ENCODE data around the gene WDR49. TPM values are rescaled to one million over a fixed set of nuclear protein-coding genes. Genes with fewer than 3 reads are reported as not detected.

Gene WDR49
- total and polyA plus RNA-seq, 2 experiments from 2014 or later: not detected

DNA sequence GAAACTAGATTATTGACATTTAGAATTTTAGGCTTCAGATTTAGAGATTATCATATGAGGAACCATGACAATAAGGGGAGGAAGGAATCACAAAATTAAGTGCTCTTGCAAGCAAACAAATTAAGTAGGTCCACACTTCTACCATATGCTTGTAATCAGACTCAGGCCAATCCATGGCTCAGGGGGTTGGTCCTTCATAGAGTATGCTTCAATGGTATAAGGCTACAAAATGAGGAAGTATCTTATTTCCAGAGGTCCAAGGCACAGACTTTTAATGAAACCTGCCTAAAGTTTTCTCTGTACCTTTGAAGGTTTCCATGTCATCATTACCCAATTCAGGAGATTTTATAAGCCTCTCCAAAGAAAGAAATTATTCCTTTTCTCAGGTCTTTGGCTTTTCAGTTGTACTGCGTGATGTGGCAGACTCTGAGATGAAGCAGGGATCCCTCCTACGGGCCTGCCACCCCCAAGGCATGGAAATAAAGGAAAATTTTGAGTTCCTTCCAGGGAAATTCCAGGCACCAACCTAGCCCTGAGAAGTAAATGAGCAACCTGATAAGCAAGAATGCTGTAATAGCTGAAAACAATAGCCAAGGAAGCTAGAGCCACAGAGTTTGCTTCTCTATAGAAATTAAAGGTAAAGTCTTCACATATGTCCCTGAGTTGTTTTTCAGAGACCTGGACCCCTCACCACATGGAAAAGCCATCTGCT is 216.2 kb downstream of the WDR49 start:
- DNase-seq (ENCODE audit: low spot score): no peak
- Histone ChIP-seq H3K4me3 (no peak overlapping the region), H3K27ac (no peak overlapping the region), H2AFZ (no peak overlapping the region), H3K79me2 (no peaks in the 10 kb centered on the region), H3K9me3 (ENCODE audit: low read depth) (no peaks in the 10 kb centered on the region), H4K20me1 (ENCODE audit: insufficient read depth, poor library complexity, severe bottlenecking) (no peaks in the 10 kb centered on the region), H3K9me2 (replicated peaks; ENCODE audit: insufficient read depth) (no peaks in the 10 kb centered on the region), H3K27me3 (no peaks in the 10 kb centered on the region), H3K4me2 (no peak overlapping the region), H3K36me3 (replicated peaks; ENCODE audit: insufficient read depth, low read depth) (no peaks in the 10 kb centered on the region), H3K4me1 (ENCODE audit: insufficient read depth) (no peaks in the 10 kb centered on the region)
- WGBS (ENCODE audit: low lambda C conversion rate, missing lambda C conversion rate): 52% methylated on average over 2 of the region's 2 CpGs
- no peak for TF ChIP-seq EZH2phosphoT487 (IDR thresholded peaks at IDR 0.05; ENCODE audit: low read depth, severe bottlenecking, unreplicated experiment)
- no peak for TF ChIP-seq CTCF (IDR thresholded peaks at IDR 0.05; ENCODE audit: poor library complexity)
- no peak for TF ChIP-seq EZH2 (IDR thresholded peaks at IDR 0.05; ENCODE audit: borderline replicate concordance)

Small RNA genes within 50 kb of the gene (small RNA-seq; reads per million reads assigned to genes)
- not detected for gene HMGN1P8

Other genes starting within 250 kb of the WDR49 start
- not detected in 2 replicates for gene SERPINI2, start 179.9 kb downstream of the WDR49 start, total RNA-seq
- gene SERPINI2, start 179.9 kb downstream of the WDR49 start, polyA plus RNA-seq: not detected in 2 replicates
- gene PDCD10, start 81.0 kb upstream of the WDR49 start, total RNA-seq: 88.7 and 89.6 TPM in 2 replicates
- gene PDCD10, start 81.0 kb upstream of the WDR49 start, polyA plus RNA-seq: 49.5 and 58.2 TPM in 2 replicates
- gene SERPINI1, start 81.8 kb upstream of the WDR49 start, total RNA-seq: 13.2 and 20.0 TPM in 2 replicates
- gene SERPINI1, start 81.8 kb upstream of the WDR49 start, polyA plus RNA-seq: 19.4 and 23.1 TPM in 2 replicates

Measured in hepatocyte (in vitro differentiated cells).